ENCODE data around the gene TCERG1. TPM values are rescaled to one million over a fixed set of nuclear protein-coding genes. Genes with fewer than 3 reads are reported as not detected.

Gene TCERG1
- total and polyA plus RNA-seq, 5 donors from 2014 or later, result 28.2 to 86.9 (median 30.5) TPM

- peaks cover 46% of the 10 kb centered on the region for H3K36me3 Mint-ChIP-seq
Measured at GRCh38 chr5:146510559-146511125, 63.5 kb downstream of the TCERG1 start.

GRCh38 chr5:146513462-146513861 is 66.3 kb downstream of the TCERG1 start:
- Histone ChIP-seq H3K4me1 (ENCODE audit: control insufficient read depth, insufficient read depth, low read length, poor library complexity, severe bottlenecking) (no peaks in the 10 kb centered on the region), H3K9me3 (ENCODE audit: control insufficient read depth in 2 of 2, low read length in 2 of 2) (no peaks in the 10 kb centered on the region), H3K36me3 (ENCODE audit: control insufficient read depth, insufficient read depth, low read length) (peaks cover 34% of the 10 kb centered on the region), H3K27ac (ENCODE audit: insufficient read depth, low read length, poor library complexity, severe bottlenecking) (no peak overlapping the region), H3K27me3 (ENCODE audit: control insufficient read depth, insufficient read depth, low read length) (no peaks in the 10 kb centered on the region), H3K4me3 (ENCODE audit: low read depth, low read length) (no peak overlapping the region)
- Mint-ChIP-seq H3K9me3 (no peaks in the 10 kb centered on the region), H3K27me3 (no peaks in the 10 kb centered on the region), H3K36me3 (peaks cover 25% of the 10 kb centered on the region), H3K27ac (peak overlapping the region in 1 of 3 donors; percentile 39), H3K4me3 (no peak overlapping the region), H3K4me1 (peaks cover 0 to 3% (median 0%) of the 10 kb centered on the region in 4 donors)
- DNase-seq, result no peak
- ATAC-seq (ENCODE audit: low read depth in 2 of 2), result no peak

More at GRCh38 chr5:146510559-146511125, 63.5 kb downstream of the TCERG1 start:
- H3K4me1 Mint-ChIP-seq, result peaks cover 0 to 4% (median 1%) of the 10 kb centered on the region in 4 donors
- no peak overlapping the region for H3K27ac Mint-ChIP-seq
- H3K27me3 Mint-ChIP-seq, result no peaks in the 10 kb centered on the region
- H3K4me3 ChIP-seq (ENCODE audit: low read depth, low read length), result no peak overlapping the region
- no peaks in the 10 kb centered on the region for H3K27me3 ChIP-seq (ENCODE audit: control insufficient read depth, insufficient read depth, low read length)
- no peaks in the 10 kb centered on the region for H3K9me3 ChIP-seq (ENCODE audit: control insufficient read depth in 2 of 2, low read length in 2 of 2)
- H3K27ac ChIP-seq (ENCODE audit: insufficient read depth, low read length, poor library complexity, severe bottlenecking), result no peak overlapping the region
- H3K36me3 ChIP-seq (ENCODE audit: control insufficient read depth, insufficient read depth, low read length), result peaks cover 60% of the 10 kb centered on the region
- no peaks in the 10 kb centered on the region for H3K9me3 Mint-ChIP-seq
- H3K4me3 Mint-ChIP-seq, result no peak overlapping the region
- ATAC-seq (ENCODE audit: low read depth in 2 of 2) (no peak), DNase-seq (no peak)
- no peaks in the 10 kb centered on the region for H3K4me1 ChIP-seq (ENCODE audit: control insufficient read depth, insufficient read depth, low read length, poor library complexity, severe bottlenecking)

DNA sequence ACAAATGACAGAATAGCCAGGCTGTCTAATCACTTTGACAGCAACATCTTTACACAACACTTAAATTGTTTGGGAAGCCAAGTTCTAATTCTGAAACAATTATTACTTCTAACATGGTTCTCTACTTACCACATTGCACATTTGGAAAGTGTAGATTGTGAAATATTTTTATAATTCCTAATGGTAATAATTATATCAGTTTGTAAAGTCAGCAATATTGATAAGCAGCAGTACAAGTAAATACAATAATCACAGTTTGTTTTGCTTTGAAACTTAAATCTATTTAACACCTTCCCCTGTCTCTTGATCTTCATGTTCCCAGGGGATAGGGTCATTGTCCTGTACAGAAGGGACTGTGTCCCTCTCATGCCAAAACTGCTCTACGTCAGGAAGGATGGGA is 67.4 kb downstream of the TCERG1 start:
- H3K4me3 ChIP-seq (ENCODE audit: low read depth, low read length), result no peak overlapping the region
- no peaks in the 10 kb centered on the region for H3K4me1 ChIP-seq (ENCODE audit: control insufficient read depth, insufficient read depth, low read length, poor library complexity, severe bottlenecking)
- DNase-seq (no peak), ATAC-seq (ENCODE audit: low read depth in 2 of 2) (no peak)
- H3K36me3 ChIP-seq (ENCODE audit: control insufficient read depth, insufficient read depth, low read length), result peaks cover 23% of the 10 kb centered on the region
- no peak overlapping the region for H3K4me3 Mint-ChIP-seq
- H3K4me1 Mint-ChIP-seq, result peaks cover 0 to 3% (median 0%) of the 10 kb centered on the region in 4 donors
- no peaks in the 10 kb centered on the region for H3K9me3 Mint-ChIP-seq
- H3K27ac ChIP-seq (ENCODE audit: insufficient read depth, low read length, poor library complexity, severe bottlenecking), result no peak overlapping the region
- peaks cover 2% of the 10 kb centered on the region for H3K27me3 Mint-ChIP-seq
- no peaks in the 10 kb centered on the region for H3K27me3 ChIP-seq (ENCODE audit: control insufficient read depth, insufficient read depth, low read length)
- no peaks in the 10 kb centered on the region for H3K9me3 ChIP-seq (ENCODE audit: control insufficient read depth in 2 of 2, low read length in 2 of 2)
- peaks cover 19% of the 10 kb centered on the region for H3K36me3 Mint-ChIP-seq
- H3K27ac Mint-ChIP-seq, result peak overlapping the region in 1 of 3 donors; percentile 39

- no peak overlapping the region for H3K27ac ChIP-seq (ENCODE audit: insufficient read depth, low read length, poor library complexity, severe bottlenecking)
- H3K27ac Mint-ChIP-seq, result no peak overlapping the region
- peaks cover 4% of the 10 kb centered on the region for H3K27me3 Mint-ChIP-seq
- H3K4me3 ChIP-seq (ENCODE audit: low read depth, low read length), result no peak overlapping the region
- ATAC-seq (ENCODE audit: low read depth in 2 of 2) (no peak), DNase-seq (no peak)
- H3K4me1 ChIP-seq (ENCODE audit: control insufficient read depth, insufficient read depth, low read length, poor library complexity, severe bottlenecking), result no peaks in the 10 kb centered on the region
- H3K36me3 ChIP-seq (ENCODE audit: control insufficient read depth, insufficient read depth, low read length), result peaks cover 13% of the 10 kb centered on the region
- H3K36me3 Mint-ChIP-seq, result peaks cover 12% of the 10 kb centered on the region
- peaks cover 0 to 3% (median 0%) of the 10 kb centered on the region in 4 donors for H3K4me1 Mint-ChIP-seq
- H3K4me3 Mint-ChIP-seq, result no peak overlapping the region
- no peaks in the 10 kb centered on the region for H3K27me3 ChIP-seq (ENCODE audit: control insufficient read depth, insufficient read depth, low read length)
- no peaks in the 10 kb centered on the region for H3K9me3 Mint-ChIP-seq
- no peaks in the 10 kb centered on the region for H3K9me3 ChIP-seq (ENCODE audit: control insufficient read depth in 2 of 2, low read length in 2 of 2)
Measured at GRCh38 chr5:146515473-146516150, 68.5 kb downstream of the TCERG1 start.

GRCh38 chr5:146516151-146516475 is 69.0 kb downstream of the TCERG1 start, which contains the start of gene GPR151:
GPR151 (minus strand) TSS chr5:146516190; CDS start chr5:146516113, 77 bp downstream.
- no peak for ATAC-seq (ENCODE audit: low read depth in 2 of 2)
- peaks cover 8% of the 10 kb centered on the region for H3K36me3 ChIP-seq (ENCODE audit: control insufficient read depth, insufficient read depth, low read length)
- no peak within 1 kb of the TSS for H3K27ac ChIP-seq (ENCODE audit: insufficient read depth, low read length, poor library complexity, severe bottlenecking)
- DNase-seq, result peak in 1 of 3 donors; percentile 8
- no peak within 1 kb of the TSS for H3K27ac Mint-ChIP-seq
- no peaks in the 10 kb centered on the region for H3K27me3 ChIP-seq (ENCODE audit: control insufficient read depth, insufficient read depth, low read length)
- H3K36me3 Mint-ChIP-seq, result peaks cover 7% of the 10 kb centered on the region
- H3K4me3 Mint-ChIP-seq, result no peak within 1 kb of the TSS
- no peak within 1 kb of the TSS for H3K4me3 ChIP-seq (ENCODE audit: low read depth, low read length)
- H3K27me3 Mint-ChIP-seq, result peaks cover 6% of the 10 kb centered on the region
- no peaks in the 10 kb centered on the region for H3K9me3 ChIP-seq (ENCODE audit: control insufficient read depth in 2 of 2, low read length in 2 of 2)
- no peaks in the 10 kb centered on the region for H3K9me3 Mint-ChIP-seq
- no peaks in the 10 kb centered on the region for H3K4me1 ChIP-seq (ENCODE audit: control insufficient read depth, insufficient read depth, low read length, poor library complexity, severe bottlenecking)
- peaks cover 0 to 3% (median 0%) of the 10 kb centered on the region in 4 donors for H3K4me1 Mint-ChIP-seq

DNA sequence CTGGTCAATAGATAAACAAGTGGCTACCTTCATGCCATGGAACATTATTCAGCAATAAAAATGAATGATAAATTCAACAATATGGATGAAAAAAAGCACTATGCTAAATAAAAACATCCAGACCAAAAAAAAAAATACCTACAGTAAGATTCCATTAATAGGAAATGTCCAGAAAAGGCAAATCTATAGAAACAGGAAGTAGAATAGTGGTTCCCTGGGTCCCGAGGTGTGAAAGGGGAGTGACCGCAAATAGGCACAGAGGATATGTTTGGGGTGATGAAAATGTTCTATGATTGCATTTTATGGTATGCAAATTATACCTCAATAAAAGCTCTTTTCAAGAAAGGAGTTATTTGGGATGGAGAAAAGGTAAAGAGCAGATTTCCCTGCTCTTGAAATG is 72.4 kb downstream of the TCERG1 start:
- H3K9me3 ChIP-seq (ENCODE audit: control insufficient read depth in 2 of 2, low read length in 2 of 2), result no peaks in the 10 kb centered on the region
- H3K9me3 Mint-ChIP-seq, result no peaks in the 10 kb centered on the region
- H3K27me3 ChIP-seq (ENCODE audit: control insufficient read depth, insufficient read depth, low read length), result peaks cover 5% of the 10 kb centered on the region
- H3K36me3 Mint-ChIP-seq, result no peaks in the 10 kb centered on the region
- no peak for DNase-seq
- no peak for ATAC-seq (ENCODE audit: low read depth in 2 of 2)
- H3K4me3 Mint-ChIP-seq, result no peak overlapping the region
- H3K27me3 Mint-ChIP-seq, result peaks cover 12% of the 10 kb centered on the region
- no peaks in the 10 kb centered on the region for H3K36me3 ChIP-seq (ENCODE audit: control insufficient read depth, insufficient read depth, low read length)
- no peak overlapping the region for H3K27ac ChIP-seq (ENCODE audit: insufficient read depth, low read length, poor library complexity, severe bottlenecking)
- H3K4me3 ChIP-seq (ENCODE audit: low read depth, low read length), result no peak overlapping the region
- no peaks in the 10 kb centered on the region for H3K4me1 Mint-ChIP-seq
- H3K4me1 ChIP-seq (ENCODE audit: control insufficient read depth, insufficient read depth, low read length, poor library complexity, severe bottlenecking), result no peaks in the 10 kb centered on the region
- H3K27ac Mint-ChIP-seq, result peak overlapping the region in 1 of 3 donors; percentile 61

- DNase-seq (no peak), ATAC-seq (ENCODE audit: low read depth in 2 of 2) (no peak)
- Mint-ChIP-seq H3K4me1 (no peaks in the 10 kb centered on the region), H3K9me3 (no peaks in the 10 kb centered on the region), H3K27me3 (peaks cover 19% of the 10 kb centered on the region), H3K4me3 (no peak overlapping the region), H3K36me3 (no peaks in the 10 kb centered on the region), H3K27ac (peak overlapping the region in 1 of 3 donors; percentile 39)
- Histone ChIP-seq H3K27me3 (ENCODE audit: control insufficient read depth, insufficient read depth, low read length) (peaks cover 5% of the 10 kb centered on the region), H3K4me3 (ENCODE audit: low read depth, low read length) (no peak overlapping the region), H3K9me3 (ENCODE audit: control insufficient read depth in 2 of 2, low read length in 2 of 2) (no peaks in the 10 kb centered on the region), H3K4me1 (ENCODE audit: control insufficient read depth, insufficient read depth, low read length, poor library complexity, severe bottlenecking) (no peaks in the 10 kb centered on the region), H3K36me3 (ENCODE audit: control insufficient read depth, insufficient read depth, low read length) (no peaks in the 10 kb centered on the region), H3K27ac (ENCODE audit: insufficient read depth, low read length, poor library complexity, severe bottlenecking) (no peak overlapping the region)
Measured at GRCh38 chr5:146520731-146521130, 73.6 kb downstream of the TCERG1 start.

Data from CD4-positive, CD25-positive, alpha-beta regulatory T cell (primary cell).